NK-92 (cell line): ENCODE data around the gene C12orf54.
"Not testable (repeated sequence)": the region's sequence is repeated elsewhere in the genome, so short reads cannot be mapped to it uniquely, and the experiment has no call there.

ENCODE experiments used
- DNase-seq: peaks from one replicate; lab custom pipeline; 2025; ENCODE audit not compliant: unreplicated experiment; lab: John Stamatoyannopoulos, UW

Gene C12orf54

DNA sequence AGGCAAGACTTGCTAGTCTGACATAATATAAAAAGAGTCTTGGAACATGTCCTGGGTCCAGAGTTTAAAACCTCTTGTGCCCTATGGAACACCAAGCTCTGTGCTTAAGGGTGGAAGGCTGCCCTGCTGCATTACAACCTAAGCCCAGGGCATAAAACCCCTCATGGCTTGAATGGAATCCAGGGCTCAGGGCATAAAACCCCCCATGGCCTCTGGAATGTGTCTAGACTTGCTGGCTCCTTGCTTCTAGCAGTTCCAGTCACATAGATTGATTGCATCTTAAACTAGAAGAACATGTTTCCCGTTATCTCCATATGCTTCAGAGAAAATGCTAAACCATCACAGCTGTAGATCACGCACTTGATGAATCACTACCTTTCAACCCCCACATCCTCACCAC lies 24.5 kb downstream of the C12orf54 start:
- not testable (repeated sequence) for DNase-seq

DNA sequence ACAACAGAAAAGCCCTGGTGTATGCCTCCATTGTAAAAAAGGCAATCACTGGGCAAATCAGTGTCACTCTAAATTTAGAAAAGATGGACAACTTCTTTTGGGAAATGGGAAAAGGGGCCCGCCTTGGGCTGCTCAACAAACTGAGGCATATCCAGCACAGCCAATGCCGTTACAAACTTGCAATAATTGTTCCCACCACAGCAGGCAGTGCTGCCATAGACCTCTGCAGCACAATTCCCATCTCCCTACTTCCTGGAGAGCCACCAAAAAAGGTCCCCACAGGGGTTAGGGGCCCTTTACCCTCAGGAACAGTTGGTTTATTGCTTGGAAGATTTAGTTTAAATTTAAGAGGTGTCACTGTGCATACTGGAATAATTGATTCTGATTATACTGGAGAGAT lies 26.7 kb downstream of the C12orf54 start:
- DNase-seq = no peak

DNA sequence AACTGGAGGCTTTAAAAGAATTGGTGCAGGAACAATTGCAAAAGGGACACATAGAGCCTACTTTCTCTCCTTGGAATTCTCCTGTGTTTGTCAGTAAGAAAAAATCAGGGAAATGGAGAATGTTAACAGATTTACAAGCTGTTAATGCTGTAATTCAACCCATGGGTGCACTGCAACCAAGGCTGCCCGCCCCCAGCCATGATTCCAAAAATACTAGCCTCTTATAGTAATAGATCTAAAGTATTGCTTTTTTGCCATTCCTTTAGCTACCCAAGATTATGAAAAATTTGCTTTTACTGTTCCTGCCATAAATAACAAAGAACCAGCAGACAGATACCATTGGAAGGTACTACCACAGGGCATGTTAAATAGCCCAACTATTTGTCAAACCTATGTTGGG lies 27.8 kb downstream of the C12orf54 start:
- no peak for DNase-seq

DNA sequence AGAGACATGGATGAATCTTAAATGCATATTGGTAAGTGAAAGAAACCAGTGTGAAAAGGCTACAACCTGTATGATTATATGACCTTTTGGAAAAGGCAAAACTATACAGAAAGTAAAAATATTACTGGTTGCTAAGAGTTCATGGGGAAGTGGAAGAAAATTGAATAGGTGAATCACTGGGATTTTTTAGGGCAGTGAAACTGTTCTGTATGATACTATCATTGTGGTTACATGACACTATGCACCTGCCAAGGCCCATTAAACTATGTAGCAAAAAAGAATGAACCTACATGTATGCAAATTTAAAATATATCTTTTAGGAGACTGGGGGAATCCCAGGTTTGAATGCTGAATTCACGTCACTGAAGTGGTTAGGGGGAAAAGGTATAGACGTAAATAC lies 30.6 kb downstream of the C12orf54 start:
- DNase-seq = no peak

DNA sequence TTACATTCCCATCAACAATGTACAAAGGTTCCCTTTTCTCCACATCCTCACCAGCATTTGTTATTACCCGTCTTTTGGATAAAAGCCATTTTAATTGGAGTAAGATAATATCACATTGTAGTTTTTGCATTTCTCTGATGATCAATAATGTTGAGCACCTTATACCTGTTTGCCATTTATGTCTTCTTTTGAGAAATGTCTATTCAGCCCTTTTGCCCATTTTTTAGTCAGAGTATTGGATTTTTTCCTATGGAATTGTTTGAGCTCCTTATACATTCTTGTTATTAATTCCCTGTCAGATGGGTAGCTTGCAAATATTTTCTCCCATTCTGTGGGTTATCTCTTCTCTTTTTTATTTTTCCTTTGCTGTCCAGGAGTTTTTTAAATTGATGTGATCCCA lies 32.4 kb downstream of the C12orf54 start:
- DNase-seq = no peak

DNA sequence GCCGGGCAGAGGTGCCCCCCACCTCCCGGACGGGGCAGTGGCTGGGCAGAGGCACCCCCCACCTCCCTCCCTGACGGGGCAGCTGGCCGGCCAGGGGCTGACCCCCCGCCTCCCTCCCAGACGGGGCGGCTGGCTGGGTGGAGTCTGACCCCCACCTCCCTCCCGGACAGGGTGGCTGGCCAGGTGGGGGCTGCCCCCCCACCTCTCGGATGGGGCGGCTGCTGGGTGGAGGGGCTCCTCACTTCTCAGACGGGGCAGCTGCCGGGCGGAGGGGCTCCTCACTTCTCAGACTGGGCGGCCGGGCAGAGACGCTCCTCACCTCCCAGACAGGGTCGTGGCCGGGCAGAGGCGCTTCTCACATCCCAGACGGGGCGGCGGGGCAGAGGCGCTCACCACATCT lies 38.1 kb downstream of the C12orf54 start:
- DNase-seq = not testable (repeated sequence)

DNA sequence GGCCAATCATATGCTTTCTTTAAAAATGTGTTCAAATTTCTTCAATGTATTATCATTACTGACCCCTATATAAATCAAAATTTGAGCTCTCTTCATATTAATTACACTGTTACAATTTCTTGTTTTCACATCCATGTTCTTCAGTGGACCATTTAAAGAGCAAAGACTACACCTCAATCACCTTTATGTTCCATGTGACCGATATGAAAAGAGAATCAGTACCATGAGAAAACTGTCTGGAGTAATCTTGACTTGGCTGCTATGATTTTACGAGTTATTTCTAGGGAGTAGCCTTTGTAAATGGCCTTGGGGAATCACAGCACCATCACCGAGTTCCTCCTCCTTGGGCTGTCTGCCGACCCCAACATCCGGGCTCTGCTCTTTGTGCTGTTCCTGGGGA lies 43.0 kb downstream of the C12orf54 start, which contains the start of gene OR8S1:
Gene OR8S1, plus strand, starts transcription at position 301 of the 400 bp plus-strand sequence. Its CDS starts 0 bp downstream, at position 301.
- DNase-seq = no peak

DNA sequence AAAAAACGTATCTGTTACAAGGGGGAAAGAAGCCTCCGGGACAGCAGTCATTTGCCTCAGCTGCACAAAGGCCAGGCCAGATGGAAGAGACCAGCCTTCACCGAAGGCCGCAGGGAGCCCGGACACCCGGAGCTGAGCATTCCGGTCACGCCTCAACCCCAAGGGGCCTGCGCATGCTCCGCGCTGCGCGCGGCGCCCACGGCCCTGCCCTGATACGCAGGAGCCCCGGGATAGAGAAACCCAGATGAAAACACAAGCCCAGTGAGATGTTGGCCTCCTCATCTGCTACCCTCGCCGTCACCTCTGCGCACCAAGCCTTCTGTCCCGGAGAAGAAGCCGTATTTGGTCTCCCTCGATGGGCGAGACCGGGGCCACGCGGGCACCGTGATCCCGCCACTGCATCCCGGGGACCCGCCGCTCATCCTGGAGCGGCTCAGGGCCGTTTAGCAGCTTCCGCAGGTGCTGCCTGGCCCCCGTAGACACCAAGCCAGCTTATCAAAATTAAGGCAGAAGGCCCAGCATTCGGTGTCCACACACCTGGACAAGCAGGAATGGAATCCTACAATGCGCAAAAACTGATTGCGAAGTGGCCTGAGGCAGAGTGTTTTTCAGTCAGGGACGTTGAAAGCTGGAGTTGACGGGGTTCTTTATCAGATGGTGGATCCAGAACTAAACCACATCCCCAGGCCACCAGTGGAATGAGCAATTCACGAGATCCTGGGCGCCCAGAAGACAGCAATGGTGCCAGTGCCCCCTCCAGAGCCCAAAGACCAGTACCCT lies 45.8 kb downstream of the C12orf54 start:
- DNase-seq = no peak

DNA sequence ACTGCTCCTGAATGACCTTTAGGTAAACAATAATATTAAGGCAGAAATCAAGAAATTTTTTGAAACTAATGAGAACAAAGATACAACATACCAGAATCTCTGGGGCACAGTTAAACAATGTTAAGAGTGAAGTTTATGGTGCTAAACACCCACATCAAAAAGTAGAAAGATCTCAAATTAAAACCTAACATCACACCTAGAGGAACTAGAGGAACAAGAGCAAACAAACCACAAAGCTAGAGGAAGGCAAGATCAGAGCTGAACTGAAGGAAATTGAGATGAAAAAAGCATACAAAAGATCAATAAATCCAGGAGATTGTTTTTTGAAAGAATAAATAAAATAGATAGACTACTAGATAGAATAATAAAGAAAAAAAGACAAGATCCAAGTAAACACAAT lies 50.3 kb downstream of the C12orf54 start:
- no peak for DNase-seq

DNA sequence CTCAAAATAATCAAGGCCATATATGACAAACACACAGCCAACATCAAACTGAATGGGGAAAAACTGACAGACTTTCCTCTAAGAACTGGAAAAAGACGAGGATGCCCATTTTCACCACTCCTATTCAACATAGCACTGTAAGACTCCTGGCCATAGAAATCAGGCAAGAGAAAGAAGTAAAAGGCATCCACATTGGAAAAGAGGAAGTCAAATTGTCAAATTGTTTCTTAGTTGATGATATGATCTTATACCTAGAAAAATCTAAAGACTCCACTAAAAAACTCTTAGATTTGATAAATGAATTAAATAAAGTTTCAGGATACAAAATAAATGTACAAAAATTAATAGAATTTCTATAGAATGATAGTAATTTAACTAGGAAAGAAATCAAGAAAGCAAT lies 54.3 kb downstream of the C12orf54 start:
- DNase-seq = no peak

DNA sequence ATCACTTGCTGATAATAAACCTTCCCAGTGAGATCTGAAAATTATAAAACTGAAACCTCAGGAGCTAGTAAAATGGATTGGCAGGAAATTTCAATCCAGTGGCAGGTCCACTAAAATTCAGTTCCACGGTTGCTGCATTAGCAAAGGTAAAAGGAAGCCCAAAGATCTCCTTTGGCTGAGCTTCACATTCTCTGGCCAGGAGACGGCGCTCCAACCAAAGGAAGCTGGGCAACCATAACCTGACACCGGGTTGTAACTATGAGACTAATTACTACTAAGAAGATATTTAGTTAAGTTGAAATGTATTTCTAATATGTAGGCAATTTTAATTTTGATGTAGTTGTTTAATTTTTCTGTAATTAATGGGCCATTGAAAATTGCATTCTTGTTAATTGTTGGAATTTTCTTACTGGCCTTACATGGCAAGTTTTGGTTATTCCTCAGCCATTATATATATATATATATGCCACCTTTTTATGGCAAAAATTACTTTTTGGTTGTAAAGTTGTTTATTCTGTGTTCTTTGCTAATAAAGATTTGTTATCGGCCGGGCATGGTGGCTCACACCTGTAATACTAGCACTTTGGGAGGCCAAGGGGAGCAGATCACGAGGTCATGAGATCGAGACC lies 60.1 kb downstream of the C12orf54 start:
- DNase-seq = no peak

DNA sequence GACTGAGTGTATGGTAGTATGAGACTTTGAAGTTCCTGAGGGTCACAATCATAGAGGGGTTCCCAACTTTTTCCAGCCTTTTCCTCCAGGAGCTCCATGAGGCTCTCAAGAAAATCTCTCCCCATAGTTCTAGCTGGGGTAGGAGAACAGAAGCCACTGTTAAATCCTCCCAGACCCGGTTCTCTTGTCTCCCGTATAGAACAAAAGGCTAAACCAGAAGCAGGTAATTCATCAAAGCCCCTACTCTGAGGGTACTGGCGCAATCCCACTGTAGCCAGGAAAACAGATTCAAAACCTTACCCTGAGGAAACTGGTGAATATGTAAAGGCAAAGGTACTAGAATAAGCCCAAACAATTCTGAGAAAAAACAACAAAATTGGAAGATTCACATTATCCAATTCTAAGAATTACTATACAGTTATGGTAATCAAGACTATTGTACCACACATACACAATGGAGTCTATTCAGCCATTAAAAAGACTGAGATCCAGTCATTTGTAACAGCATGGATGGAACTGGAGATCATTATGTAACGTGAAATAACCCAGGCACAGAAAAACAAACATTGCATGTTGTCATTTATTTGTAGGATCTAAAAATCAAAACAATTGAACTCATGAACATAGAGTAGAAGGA lies 63.7 kb downstream of the C12orf54 start:
- DNase-seq = no peak
